WERI-Rb-1 (cell line): Measurements from ENCODE around the gene ROPN1L.

ENCODE experiments used
- DNase-seq: peaks from one replicate; pipeline ENCODE4 v3.0.0-alpha.2; 2020
- H3K27ac ChIP-seq: fragments of 250-450 bp; sonication (Bioruptor Pico); 2 replicates; pipeline ENCODE4 v1.5.1; 2020; ENCODE audit warnings: mild to moderate bottlenecking, moderate library complexity
- H3K27me3 ChIP-seq: fragments of 250-450 bp; sonication (Bioruptor Pico); 2 replicates; pipeline ENCODE4 v1.5.1; 2021; ENCODE audit warnings: mild to moderate bottlenecking, low read depth, moderate library complexity; ENCODE audit not compliant: insufficient read depth, severe bottlenecking
- H3K36me3 ChIP-seq: fragments of 250-450 bp; sonication (Bioruptor Pico); 2 replicates; pipeline ENCODE4 v1.5.1; 2020; ENCODE audit warnings: mild to moderate bottlenecking, moderate library complexity
- H3K4me3 ChIP-seq: 2 replicates; pipeline ENCODE4 v1.5.1; 2011; ENCODE audit warnings: low read depth, mild to moderate bottlenecking, control low read depth, low read length
- H3K9me3 ChIP-seq: fragments of 250-450 bp; sonication (Bioruptor Pico); 2 replicates; pipeline ENCODE4 v1.5.1; 2021; ENCODE audit warnings: mild to moderate bottlenecking, moderate library complexity; ENCODE audit not compliant: severe bottlenecking
- TF ChIP-seq, protein P1 (sequence below): IDR thresholded peaks from 2 replicates; pipeline ENCODE4 v1.5.1; 2011; ENCODE audit warnings: low read depth, mild to moderate bottlenecking, control low read depth, inconsistent platforms, low read length

ROPN1L gene

GRCh38 chr5:10455277-10455670, 13.6 kb downstream of the ROPN1L start:
- H3K27me3 ChIP-seq = no peaks in the 10 kb centered on the region
- H3K36me3 ChIP-seq = no peaks in the 10 kb centered on the region
- H3K9me3 ChIP-seq = no peaks in the 10 kb centered on the region
- no peak for DNase-seq
- H3K4me3 ChIP-seq = no peak overlapping the region
- TF ChIP-seq, protein P1, sequence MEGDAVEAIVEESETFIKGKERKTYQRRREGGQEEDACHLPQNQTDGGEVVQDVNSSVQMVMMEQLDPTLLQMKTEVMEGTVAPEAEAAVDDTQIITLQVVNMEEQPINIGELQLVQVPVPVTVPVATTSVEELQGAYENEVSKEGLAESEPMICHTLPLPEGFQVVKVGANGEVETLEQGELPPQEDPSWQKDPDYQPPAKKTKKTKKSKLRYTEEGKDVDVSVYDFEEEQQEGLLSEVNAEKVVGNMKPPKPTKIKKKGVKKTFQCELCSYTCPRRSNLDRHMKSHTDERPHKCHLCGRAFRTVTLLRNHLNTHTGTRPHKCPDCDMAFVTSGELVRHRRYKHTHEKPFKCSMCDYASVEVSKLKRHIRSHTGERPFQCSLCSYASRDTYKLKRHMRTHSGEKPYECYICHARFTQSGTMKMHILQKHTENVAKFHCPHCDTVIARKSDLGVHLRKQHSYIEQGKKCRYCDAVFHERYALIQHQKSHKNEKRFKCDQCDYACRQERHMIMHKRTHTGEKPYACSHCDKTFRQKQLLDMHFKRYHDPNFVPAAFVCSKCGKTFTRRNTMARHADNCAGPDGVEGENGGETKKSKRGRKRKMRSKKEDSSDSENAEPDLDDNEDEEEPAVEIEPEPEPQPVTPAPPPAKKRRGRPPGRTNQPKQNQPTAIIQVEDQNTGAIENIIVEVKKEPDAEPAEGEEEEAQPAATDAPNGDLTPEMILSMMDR = no peak
- no peak overlapping the region for H3K27ac ChIP-seq

GRCh38 chr5:10456583-10457420, 15.1 kb downstream of the ROPN1L start:
- TF ChIP-seq, protein P1 = no peak
- no peak overlapping the region for H3K27ac ChIP-seq
- DNase-seq = no peak

GRCh38 chr5:10457682-10458574, 16.2 kb downstream of the ROPN1L start:
- H3K27me3 ChIP-seq = no peaks in the 10 kb centered on the region
- peak; percentile 83 for DNase-seq
- H3K36me3 ChIP-seq = no peaks in the 10 kb centered on the region
- peak overlapping the region; percentile 32 for H3K27ac ChIP-seq
- TF ChIP-seq, protein P1 = peak; percentile 69
- H3K4me3 ChIP-seq = no peak overlapping the region
- H3K9me3 ChIP-seq = no peaks in the 10 kb centered on the region

More at GRCh38 chr5:10456583-10457420, 15.1 kb downstream of the ROPN1L start:
- Histone ChIP-seq H3K36me3 (no peaks in the 10 kb centered on the region), H3K4me3 (no peak overlapping the region), H3K9me3 (no peaks in the 10 kb centered on the region), H3K27me3 (no peaks in the 10 kb centered on the region)

DNA sequence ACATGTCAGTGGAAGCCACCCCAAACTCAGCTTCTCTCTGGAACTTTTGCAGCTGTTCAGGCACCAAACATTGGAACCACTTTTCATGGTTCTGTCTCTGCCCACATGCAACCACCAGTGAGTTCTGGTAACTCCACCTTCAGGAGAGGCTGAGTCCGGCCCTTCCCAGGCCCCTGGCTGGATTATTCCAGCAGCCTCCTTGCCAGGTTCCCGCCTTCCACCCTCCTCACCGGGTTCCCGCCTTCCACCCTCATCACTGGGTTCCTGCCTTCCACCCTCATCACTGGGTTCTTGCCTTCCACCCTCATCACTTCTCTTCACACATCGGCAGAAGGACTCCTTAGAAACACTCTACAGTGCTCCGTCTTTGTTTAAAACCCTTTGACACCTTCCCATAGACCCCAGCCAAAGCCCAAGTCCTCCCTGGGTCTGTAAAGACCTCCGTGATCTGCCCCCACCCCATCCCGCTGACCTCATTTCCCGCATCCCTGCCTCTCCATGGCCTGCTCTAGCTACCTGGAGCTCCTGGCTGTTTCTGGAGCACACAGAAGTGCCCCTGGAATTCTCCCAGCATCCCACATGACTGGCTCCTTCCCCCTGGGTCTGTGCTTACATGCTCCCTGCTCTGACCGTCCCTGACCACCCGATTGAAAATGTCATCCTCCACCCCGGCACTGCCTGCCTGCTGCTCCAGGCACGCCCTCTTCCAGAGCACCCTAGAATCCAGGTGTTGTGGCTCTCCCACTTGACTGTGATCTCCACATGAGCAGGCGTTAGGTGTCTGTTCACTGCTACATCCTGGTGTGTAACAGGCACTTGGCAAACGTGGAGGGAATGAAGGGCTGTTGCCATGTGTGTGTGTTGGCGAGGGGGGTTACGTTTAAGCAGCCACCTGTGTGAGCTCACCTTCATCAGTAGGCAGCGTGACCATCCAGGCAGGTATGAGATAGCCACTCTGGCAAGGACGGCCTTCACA, 17.7 kb downstream of the ROPN1L start:
- TF ChIP-seq, protein P1 = no peak
- Histone ChIP-seq H3K27ac (no peak overlapping the region), H3K9me3 (no peaks in the 10 kb centered on the region), H3K36me3 (no peaks in the 10 kb centered on the region), H3K4me3 (no peak overlapping the region), H3K27me3 (no peaks in the 10 kb centered on the region)
- DNase-seq = no peak

GRCh38 chr5:10460252-10460906, 18.7 kb downstream of the ROPN1L start:
- no peak overlapping the region for H3K27ac ChIP-seq
- DNase-seq = no peak
- no peak overlapping the region for H3K4me3 ChIP-seq
- no peaks in the 10 kb centered on the region for H3K9me3 ChIP-seq
- TF ChIP-seq, protein P1 = no peak
- H3K27me3 ChIP-seq = no peaks in the 10 kb centered on the region
- no peaks in the 10 kb centered on the region for H3K36me3 ChIP-seq
